NCI-H1105 treated with DMSO at 0.1 percent for 48 hours (cell line): ENCODE measurements around the gene TRIM66.

Experiments
- DNase-seq: peaks from one replicate; lab custom pipeline; 2025; lab: John Stamatoyannopoulos, UW

The TRIM66 gene

DNA sequence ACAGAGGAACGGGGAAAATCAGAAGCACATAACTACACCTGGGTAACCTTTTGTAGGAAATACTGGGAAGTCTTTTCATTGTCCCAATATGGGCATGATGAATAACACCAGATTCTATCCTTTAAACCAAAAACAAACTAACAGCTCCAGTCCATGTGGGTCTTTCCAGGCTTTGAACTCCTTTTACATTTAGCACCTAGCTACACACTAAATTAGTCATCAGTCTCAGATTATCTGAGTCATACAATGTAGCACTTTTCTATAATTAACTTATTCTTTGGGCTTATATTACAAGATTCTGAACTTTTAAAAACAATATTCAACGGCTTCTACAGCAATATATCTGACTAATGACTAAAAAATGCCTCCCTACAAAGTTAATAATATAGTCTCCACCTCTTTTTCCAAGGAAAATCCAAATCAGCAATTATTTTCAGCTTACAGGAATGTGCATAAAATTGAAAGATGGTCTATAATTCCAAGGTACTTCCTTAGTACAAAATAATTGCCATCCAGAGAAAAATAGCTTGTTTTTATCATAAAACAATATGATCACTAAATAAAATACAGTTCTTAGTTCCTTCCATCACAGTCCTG is 114.8 kb downstream of the TRIM66 start:
- no peak for DNase-seq

DNA sequence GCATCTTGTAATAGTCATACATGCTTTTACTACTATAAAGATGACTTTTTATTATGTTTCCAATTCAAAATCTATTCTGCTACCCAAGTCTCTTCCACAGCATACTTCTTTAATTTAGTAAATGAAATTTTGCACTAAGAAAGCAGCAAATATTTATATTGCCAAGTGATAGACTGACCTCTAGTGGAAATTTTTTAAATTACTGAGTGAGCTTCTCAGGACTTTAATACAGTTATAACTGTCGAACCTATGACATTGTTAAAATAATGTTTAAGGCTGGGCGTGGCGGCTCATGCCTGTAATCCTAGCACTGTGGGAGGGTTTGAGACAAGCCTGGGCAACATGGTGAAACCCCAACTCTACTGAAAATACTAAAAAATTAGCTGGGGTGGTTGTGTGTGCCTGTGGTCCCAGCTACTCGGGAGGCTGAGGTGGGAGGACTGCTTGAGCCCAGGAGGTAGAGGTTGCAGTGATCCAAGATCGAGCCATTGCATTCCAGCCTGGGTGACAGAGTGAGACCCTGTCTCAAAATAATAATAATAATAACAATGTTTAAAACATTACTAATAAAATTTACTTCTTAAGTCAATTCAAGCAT is 115.8 kb downstream of the TRIM66 start:
- peak; percentile 61 for DNase-seq

DNA sequence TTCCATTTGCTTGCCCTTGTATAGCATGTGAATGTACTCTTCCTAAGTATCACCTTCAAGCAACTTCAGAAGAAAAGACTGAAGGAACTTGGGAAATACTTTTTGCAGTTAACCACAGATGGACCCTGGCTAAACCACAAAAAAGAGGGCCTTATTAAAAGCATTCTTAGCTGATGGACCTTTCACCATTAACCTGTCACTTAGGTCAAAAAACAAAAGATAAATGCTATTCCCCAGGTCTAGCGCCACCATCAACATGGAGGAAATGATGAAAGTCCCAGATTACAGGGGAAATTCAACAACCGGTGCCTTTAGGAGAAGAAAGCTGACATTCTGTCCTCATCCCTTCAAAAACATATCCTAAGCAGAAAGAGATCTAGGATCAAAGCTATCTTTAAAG is 117.9 kb downstream of the TRIM66 start:
- no peak for DNase-seq
